Bronchial epithelial cell (primary cell): ENCODE measurements around the gene GUCA1C. TPM values are rescaled to one million over a fixed set of nuclear protein-coding genes. Genes with fewer than 3 reads are reported as not detected.

ENCODE experiments used
- DNase-seq: peaks from one replicate; pipeline ENCODE4 v3.0.0-alpha.2; 2010; ENCODE audit warnings: low read depth
- FAIRE-seq: peaks from 2 replicates; lab custom pipeline; 2011; peaks lifted over from hg19 to GRCh38; lab: Jason Lieb, UNC
- H3K27me3 ChIP-seq: 2 replicates; pipeline ENCODE4 v1.5.1; 2011; ENCODE audit warnings: low read length; ENCODE audit not compliant: control insufficient read depth, insufficient read depth
- H3K36me3 ChIP-seq: 2 replicates; pipeline ENCODE4 v1.5.1; 2011; ENCODE audit warnings: low read length; ENCODE audit not compliant: control insufficient read depth, insufficient read depth
- H3K4me3 ChIP-seq: 2 replicates; pipeline ENCODE4 v1.5.1; 2011; ENCODE audit warnings: mild to moderate bottlenecking, low read depth, low read length, control low read depth
- CTCF ChIP-seq: IDR thresholded peaks from 2 replicates; pipeline ENCODE4 v1.5.1; 2011; ENCODE audit warnings: mild to moderate bottlenecking, moderate library complexity, low read length, control low read depth, inconsistent platforms; ENCODE audit not compliant: insufficient read depth, severe bottlenecking
- total RNA-seq: library from RNA; depleted of rRNA; stranded (reverse); fragments of >200 nt; gene quantifications from 2 replicates; pipeline ENCODE4 v1.2.1, GENCODE V29; 2014

Gene GUCA1C
- total RNA-seq, 1 donor from 2014 or later = not detected

GRCh38 chr3:108947855-108948254, 5.8 kb downstream of the GUCA1C start:
- H3K4me3 ChIP-seq = no peak overlapping the region
- FAIRE-seq (no peak), DNase-seq (peak; percentile 28)
- no peak for TF ChIP-seq CTCF
- H3K27me3 ChIP-seq = no peaks in the 10 kb centered on the region
- no peaks in the 10 kb centered on the region for H3K36me3 ChIP-seq

DNA sequence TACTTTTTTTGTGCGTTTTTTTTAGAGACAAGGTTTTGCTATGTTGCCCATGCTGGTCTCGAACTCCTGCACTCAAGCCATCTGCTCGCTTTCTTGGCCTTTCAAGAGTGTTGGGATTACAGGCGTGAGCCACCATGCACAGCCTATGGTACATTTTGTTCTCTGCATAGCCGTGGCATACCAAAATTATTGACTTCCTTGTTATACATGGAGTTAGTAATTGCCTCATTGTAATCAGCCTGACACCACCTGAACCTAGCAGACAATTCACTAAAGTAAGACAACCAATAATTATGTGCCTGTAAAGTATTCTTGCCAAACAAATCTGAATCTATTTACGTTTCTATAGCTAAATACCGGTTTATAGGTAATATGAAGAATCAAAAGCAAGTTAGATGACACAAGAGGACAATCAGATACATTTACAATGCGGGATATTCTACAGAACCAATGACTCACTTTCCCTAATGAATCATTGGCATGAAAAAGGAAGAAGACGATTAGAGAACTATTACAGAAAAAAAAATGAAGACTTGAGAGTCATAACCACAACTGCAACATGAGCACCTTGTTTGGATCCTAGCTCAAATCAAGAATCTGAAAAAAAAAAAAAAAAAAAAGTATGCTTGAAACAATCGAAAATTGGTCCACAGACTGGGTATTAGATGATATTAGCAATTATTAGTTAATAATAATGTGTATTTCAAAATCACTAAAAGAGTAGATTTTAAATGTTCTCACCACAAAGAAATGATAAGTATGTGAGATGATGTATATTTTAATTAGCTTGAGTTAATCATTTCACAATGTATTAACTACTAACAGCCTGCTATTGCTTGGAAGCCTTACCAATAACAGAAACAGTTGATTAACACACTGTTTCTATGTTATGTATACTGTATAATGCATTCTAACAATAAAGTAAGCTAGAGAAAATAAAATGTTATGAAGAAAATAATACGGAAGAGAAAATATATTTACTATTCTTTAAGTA, 7.1 kb downstream of the GUCA1C start:
- Histone ChIP-seq H3K4me3 (no peak overlapping the region), H3K27me3 (no peaks in the 10 kb centered on the region), H3K36me3 (no peaks in the 10 kb centered on the region)
- DNase-seq (peak; percentile 92), FAIRE-seq (no peak)
- TF ChIP-seq CTCF = no peak

DNA sequence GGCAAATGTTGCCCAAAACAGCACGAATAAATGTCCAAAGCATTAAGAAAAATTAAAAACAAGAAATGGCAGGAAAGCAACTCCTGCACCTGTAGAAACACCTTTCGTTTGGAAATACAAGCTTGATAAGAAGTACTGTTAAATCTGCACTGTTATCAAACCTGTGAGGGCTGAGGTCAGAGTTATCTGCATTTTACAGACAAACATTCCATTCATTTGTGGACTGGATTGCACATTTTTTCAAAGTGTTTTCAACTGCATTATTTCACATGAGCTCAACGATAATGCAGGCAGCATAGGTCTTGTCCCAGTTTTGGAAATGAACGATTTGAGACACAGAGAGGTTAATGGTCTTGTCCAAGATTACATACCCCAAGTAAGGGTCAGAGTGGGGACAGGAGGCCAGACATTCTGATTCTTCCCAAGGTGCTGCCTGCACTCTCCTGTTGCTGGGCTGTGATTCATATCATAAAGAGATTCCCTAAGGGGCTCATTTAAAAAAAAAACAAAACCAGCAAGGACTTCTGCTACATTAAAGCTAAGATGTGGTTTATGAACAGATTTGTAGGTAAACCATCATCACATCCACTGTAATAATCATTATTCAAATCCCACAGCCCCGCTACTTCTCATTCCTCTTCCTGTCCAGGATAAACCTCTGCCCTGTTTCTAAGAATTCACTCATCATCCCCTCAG, 13.0 kb downstream of the GUCA1C start:
- Histone ChIP-seq H3K4me3 (no peak overlapping the region), H3K27me3 (no peaks in the 10 kb centered on the region), H3K36me3 (no peaks in the 10 kb centered on the region)
- no peak for FAIRE-seq
- TF ChIP-seq CTCF = no peak
- no peak for DNase-seq

DNA sequence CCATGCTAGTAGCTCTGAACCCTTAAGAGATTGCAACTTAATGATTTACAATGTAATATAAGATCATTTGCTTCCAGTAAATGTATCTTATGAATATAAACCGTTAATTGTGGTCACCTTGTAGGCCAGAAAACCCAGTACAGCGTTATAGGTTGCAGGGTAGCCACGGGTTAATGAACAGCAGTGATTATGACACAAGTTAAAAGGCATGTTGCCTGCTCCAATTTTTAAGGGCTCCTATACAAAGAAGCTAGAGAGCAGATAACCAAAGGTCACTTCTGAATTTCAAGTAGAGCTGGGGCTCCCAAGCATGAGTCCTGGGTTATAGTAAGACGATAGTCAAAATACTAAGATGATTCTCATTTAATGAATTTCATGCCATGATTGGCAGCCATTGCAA, 13.5 kb downstream of the GUCA1C start:
- TF ChIP-seq CTCF = no peak
- DNase-seq (no peak), FAIRE-seq (no peak)
- Histone ChIP-seq H3K27me3 (no peaks in the 10 kb centered on the region), H3K36me3 (no peaks in the 10 kb centered on the region), H3K4me3 (no peak overlapping the region)

- TF ChIP-seq CTCF = no peak
- Histone ChIP-seq H3K27me3 (no peaks in the 10 kb centered on the region), H3K4me3 (no peak overlapping the region), H3K36me3 (no peaks in the 10 kb centered on the region)
- FAIRE-seq = no peak
- no peak for DNase-seq
Observed at GRCh38 chr3:108936924-108937689, 16.6 kb downstream of the GUCA1C start.
